Activated B cell treated with CpG ODN at 0.5 μM for 24 hours (primary cell): ENCODE measurements around the gene PGBD4. TPM values are rescaled to one million over a fixed set of nuclear protein-coding genes. Genes with fewer than 3 reads are reported as not detected.

Experiments used
- ATAC-seq: fragments of 200-7000 bp; cut with Tn5 transposase; one replicate; pipeline ENCODE4 v1.10.0; 2021; ENCODE audit warnings: low read depth, mild to moderate bottlenecking, moderate library complexity
- CTCF ChIA-PET: fragments of 350-600 bp; sonication (Branson Sonifier 250); formaldehyde crosslinking; loops from one replicate; lab custom pipeline; 2021; ENCODE audit warnings: antibody characterized with exemption; lab: Charles Lee
- POLR2A ChIA-PET: fragments of 350-600 bp; sonication (Branson Sonifier 250); formaldehyde crosslinking; loops from one replicate; lab custom pipeline; 2021; ENCODE audit warnings: antibody characterized with exemption; lab: Charles Lee
- DNase-seq: peaks from one replicate; pipeline ENCODE4 v3.0.0; 2022
- H3K27ac Mint-ChIP-seq: one replicate; pipeline ENCODE4 v1.8.0; 2020; ENCODE audit warnings: mixed read lengths
- H3K27me3 Mint-ChIP-seq: one replicate; pipeline ENCODE4 v1.8.0; 2021; ENCODE audit warnings: mixed read lengths
- H3K36me3 Mint-ChIP-seq: one replicate; pipeline ENCODE4 v1.8.0; 2021; ENCODE audit warnings: low read depth, mixed read lengths
- H3K4me1 Mint-ChIP-seq: one replicate; pipeline ENCODE4 v1.8.0; 2021; ENCODE audit warnings: mixed read lengths
- H3K4me3 Mint-ChIP-seq: one replicate; pipeline ENCODE4 v1.8.0; 2020; ENCODE audit warnings: mild to moderate bottlenecking, mixed read lengths
- H3K9me3 Mint-ChIP-seq: one replicate; pipeline ENCODE4 v1.8.0; 2020; ENCODE audit warnings: mixed read lengths
- intact Hi-C: fragments of 100-400 bp; cut with micrococcal nuclease; formaldehyde crosslinking; loops from one replicate; pipeline ENCODE4 v1.15.1; 2024
- total RNA-seq: library from RNA; stranded (reverse); gene quantifications from 2 replicates; pipeline ENCODE4 v1.2.3, GENCODE V29; 2022
- TF ChIP-seq, protein P1 (sequence below): fragments of 200-600 bp; IDR thresholded peaks from one replicate; pipeline ENCODE4 v1.8.0; 2022; ENCODE audit warnings: antibody characterized with exemption, mild to moderate bottlenecking

Gene PGBD4
- total RNA-seq, 1 donor from 2014 or later, result 5.3 TPM

DNA sequence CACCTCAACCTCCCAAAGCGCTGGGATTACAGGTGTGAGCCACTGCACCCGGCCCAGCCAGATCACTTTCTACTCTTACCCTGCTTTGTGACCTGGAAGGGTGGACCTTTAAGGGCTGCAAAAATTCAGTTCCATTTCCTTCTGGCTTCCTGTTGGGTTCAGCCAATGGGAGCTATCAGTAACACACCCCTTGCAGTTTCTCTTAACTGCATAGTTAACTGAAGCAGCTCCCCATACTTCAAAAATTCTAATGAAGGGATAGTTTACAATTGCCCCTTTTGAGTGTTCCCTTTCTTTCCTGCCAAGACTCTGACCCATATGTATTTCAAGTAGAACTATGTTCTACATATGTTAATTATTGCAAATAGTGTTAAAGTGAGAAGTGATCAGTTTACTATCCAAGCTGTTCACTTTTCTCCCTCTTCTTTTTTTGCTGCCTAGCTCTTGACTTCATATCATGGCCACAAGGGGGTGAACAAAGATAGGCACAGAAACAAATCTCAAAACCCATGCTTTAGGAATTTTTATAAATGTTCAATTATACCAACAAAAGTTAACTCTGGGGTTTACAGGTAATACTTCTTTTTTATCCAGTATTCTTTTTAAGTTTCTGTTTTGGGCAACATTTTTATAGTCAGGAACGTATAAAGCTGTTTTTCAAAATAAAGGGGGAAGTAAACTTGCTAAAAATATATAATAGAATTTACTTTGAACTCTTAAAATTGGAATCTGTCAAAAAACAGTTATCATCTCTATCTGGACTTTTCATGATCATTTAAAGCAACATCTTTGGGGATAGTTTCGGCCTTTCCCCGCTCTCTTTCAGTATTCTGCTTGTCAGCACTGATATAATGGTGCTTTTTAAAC lies 8.1 kb downstream of the PGBD4 start:
- no peaks in the 10 kb centered on the region for H3K9me3 Mint-ChIP-seq
- peaks cover 1% of the 10 kb centered on the region for H3K36me3 Mint-ChIP-seq
- H3K27me3 Mint-ChIP-seq, result no peaks in the 10 kb centered on the region
- H3K4me1 Mint-ChIP-seq, result no peaks in the 10 kb centered on the region
- TF ChIP-seq, protein P1, sequence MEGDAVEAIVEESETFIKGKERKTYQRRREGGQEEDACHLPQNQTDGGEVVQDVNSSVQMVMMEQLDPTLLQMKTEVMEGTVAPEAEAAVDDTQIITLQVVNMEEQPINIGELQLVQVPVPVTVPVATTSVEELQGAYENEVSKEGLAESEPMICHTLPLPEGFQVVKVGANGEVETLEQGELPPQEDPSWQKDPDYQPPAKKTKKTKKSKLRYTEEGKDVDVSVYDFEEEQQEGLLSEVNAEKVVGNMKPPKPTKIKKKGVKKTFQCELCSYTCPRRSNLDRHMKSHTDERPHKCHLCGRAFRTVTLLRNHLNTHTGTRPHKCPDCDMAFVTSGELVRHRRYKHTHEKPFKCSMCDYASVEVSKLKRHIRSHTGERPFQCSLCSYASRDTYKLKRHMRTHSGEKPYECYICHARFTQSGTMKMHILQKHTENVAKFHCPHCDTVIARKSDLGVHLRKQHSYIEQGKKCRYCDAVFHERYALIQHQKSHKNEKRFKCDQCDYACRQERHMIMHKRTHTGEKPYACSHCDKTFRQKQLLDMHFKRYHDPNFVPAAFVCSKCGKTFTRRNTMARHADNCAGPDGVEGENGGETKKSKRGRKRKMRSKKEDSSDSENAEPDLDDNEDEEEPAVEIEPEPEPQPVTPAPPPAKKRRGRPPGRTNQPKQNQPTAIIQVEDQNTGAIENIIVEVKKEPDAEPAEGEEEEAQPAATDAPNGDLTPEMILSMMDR, result peak; percentile 27
- DNase-seq (no peak), ATAC-seq (no peak)
- intact Hi-C loops, result loop anchor here (1.0 to 10.0 kb wide), 4 partner anchors 100 to 1435 kb away; partner anchors contain the start of genes DPH6, KATNBL1 and LPCAT4
- H3K27ac Mint-ChIP-seq, result no peak overlapping the region
- no peak overlapping the region for H3K4me3 Mint-ChIP-seq
- ChIA-PET CTCF (interaction anchor here (0.9 to 5.7 kb wide), 6 partner anchors 10 to 479 kb away, joined by 3 to 52 read pairs (median 4); partner anchors contain the start of gene KATNBL1), POLR2A (interaction anchor here (0.6 to 1.3 kb wide), 4 partner anchors 8 to 114 kb away, joined by 3 to 4 read pairs (median 4); partner anchors contain the start of genes EMC7, KATNBL1 and PGBD4)

DNA sequence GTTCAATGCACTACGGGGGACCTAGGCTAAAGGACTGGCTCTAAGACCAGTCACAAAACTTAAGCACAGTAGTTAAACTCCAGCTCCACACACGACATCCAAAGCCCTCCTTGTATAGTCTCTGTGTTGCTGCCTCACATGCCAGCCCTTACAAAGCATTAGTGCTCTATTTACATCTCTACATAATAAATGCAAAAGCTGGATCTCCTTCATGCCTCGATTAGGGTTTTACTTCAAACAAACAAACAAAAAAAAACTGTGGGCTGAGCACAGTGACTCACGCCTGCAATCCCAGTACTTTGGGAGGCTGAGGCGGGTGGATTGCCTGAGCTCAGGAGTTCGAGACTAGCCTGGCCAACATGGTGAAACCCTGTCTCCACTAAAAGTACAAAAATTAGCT lies 9.6 kb downstream of the PGBD4 start:
- intact Hi-C loops, result no loop called here
- Mint-ChIP-seq H3K27ac (no peak overlapping the region), H3K4me3 (no peak overlapping the region), H3K36me3 (no peaks in the 10 kb centered on the region), H3K9me3 (no peaks in the 10 kb centered on the region), H3K4me1 (no peaks in the 10 kb centered on the region), H3K27me3 (no peaks in the 10 kb centered on the region)
- ChIA-PET CTCF (interaction anchor here (0.8 to 5.7 kb wide), 2 partner anchors 99 to 265 kb away, joined by 3 to 52 read pairs; partner anchors contain the start of gene KATNBL1), POLR2A (no interaction called here)
- DNase-seq, result no peak
- TF ChIP-seq, protein P1, result no peak
- ATAC-seq, result no peak

DNA sequence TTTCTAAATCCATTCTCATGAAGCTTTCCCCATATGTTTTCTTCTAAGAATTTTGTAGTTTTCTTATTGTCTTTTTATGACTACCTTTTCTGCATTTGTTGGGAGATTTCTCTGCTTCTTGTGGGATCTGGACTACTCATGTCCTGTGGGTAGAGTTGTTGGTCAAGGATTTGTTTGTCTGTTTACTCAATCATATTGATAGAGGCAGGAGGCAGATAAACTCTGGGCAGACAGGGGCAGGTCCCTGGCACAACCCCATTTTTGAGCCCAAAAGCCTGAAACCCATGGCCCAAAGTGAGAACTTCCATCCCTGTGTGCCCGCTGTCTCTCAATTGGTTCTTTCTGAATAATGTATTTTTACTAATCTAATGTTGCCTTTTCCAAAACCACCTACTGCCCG lies 12.3 kb downstream of the PGBD4 start:
- ChIA-PET POLR2A (no interaction called here), CTCF (interaction anchor here (0.8 kb wide), 1 partner anchor 126 kb away, joined by 3 read pairs; no protein-coding TSS in a partner anchor)
- ATAC-seq, result no peak
- Mint-ChIP-seq H3K4me1 (no peaks in the 10 kb centered on the region), H3K9me3 (no peaks in the 10 kb centered on the region), H3K4me3 (no peak overlapping the region), H3K27me3 (peaks cover 2% of the 10 kb centered on the region), H3K36me3 (no peaks in the 10 kb centered on the region), H3K27ac (no peak overlapping the region)
- TF ChIP-seq, protein P1, result no peak
- no peak for DNase-seq
- intact Hi-C loops, result no loop called here

DNA sequence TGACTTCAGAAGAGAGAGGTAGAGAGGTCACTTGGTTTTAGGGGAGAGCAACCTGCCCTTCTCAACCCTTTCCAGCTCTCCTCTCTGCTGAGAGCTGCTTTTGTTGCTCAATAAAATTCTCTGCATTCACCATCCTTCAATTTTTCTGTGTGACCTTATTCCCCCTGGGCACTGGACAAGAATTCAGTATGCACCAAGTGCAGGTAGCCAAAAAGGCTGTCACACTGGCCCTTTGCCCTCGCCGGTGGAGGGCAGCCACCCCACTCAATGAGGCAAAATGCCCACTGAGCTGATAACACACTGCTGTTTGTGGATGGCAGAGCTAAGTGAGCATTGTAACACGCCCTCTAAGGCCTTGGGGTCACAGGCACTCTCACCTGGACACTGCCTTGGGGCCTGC lies 12.9 kb downstream of the PGBD4 start:
- no peaks in the 10 kb centered on the region for H3K9me3 Mint-ChIP-seq
- TF ChIP-seq, protein P1, result no peak
- intact Hi-C loops, result no loop called here
- no peaks in the 10 kb centered on the region for H3K36me3 Mint-ChIP-seq
- no peak for DNase-seq
- H3K4me3 Mint-ChIP-seq, result no peak overlapping the region
- CTCF ChIA-PET, result no interaction called here
- no peak overlapping the region for H3K27ac Mint-ChIP-seq
- POLR2A ChIA-PET, result no interaction called here
- ATAC-seq, result no peak
- peaks cover 3% of the 10 kb centered on the region for H3K27me3 Mint-ChIP-seq
- no peaks in the 10 kb centered on the region for H3K4me1 Mint-ChIP-seq

DNA sequence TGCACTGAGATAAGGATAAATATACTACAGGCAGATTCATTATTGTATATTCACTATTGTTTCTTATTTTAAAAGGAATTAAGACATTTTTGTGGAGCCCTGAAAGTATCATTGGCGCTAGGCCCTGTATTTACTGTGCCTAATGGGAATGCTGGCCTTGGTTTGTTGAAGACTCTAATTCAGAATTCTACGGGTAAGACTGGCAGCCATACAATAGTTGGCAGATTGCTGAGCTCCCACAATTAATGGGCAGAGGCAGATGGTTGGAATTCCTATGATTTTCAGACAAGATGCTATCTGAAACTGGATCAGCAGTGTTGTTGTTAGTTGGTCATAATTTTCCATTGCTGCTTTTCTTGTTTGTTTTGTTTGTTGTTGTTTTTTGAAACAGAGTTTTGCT lies 14.7 kb downstream of the PGBD4 start:
- DNase-seq, result no peak
- POLR2A ChIA-PET, result no interaction called here

More for the DNA sequence above, 14.7 kb downstream of the PGBD4 start:
- Mint-ChIP-seq H3K4me3 (no peak overlapping the region), H3K27ac (no peak overlapping the region), H3K4me1 (no peaks in the 10 kb centered on the region), H3K9me3 (no peaks in the 10 kb centered on the region), H3K36me3 (no peaks in the 10 kb centered on the region), H3K27me3 (peaks cover 10% of the 10 kb centered on the region)
- TF ChIP-seq, protein P1, result no peak
- ATAC-seq, result no peak
- CTCF ChIA-PET, result no interaction called here
- intact Hi-C loops, result no loop called here
